ENCODE results near the gene MUC4. TPM values are rescaled to one million over a fixed set of nuclear protein-coding genes. Genes with fewer than 3 reads are reported as not detected.

The MUC4 gene
- total RNA-seq, 4 donors from 2014 or later = 0.19 to 3.0 (median 0.47) TPM; not detected in 1

DNA sequence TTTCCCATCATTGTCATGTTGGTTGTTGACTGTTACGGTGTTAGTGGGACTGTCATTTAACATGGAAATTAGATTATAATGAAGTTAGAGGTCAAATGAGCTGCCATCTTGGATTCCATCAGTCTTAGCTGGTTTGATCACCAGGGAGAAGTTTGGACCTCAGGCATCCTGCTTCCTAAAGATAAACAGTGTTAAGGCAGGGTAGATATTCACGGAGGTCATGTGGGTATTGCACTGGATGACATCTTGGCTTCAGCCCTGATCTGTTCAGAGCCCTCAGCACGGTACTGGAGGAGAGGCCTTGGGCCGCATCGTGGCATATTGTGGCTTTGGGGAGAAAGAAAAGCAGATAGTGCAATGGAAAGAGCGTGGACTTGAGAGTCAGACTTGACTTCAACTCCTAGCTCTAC, 102.0 kb downstream of the MUC4 start:
- Histone ChIP-seq H3K9me3 (no peaks in the 10 kb centered on the region), H3K4me1 (no peaks in the 10 kb centered on the region), H3K27ac (no peak overlapping the region), H3K27me3 (no peaks in the 10 kb centered on the region), H3K4me3 (no peak overlapping the region), H3K36me3 (peaks cover 0 to 43% of the 10 kb centered on the region in 2 donors)
- ATAC-seq = no peak
- 88 to 93% methylated on average over 5 to 6 of the region's 6 CpGs for WGBS, 2 donors (ENCODE audit: low coverage in 1 of 2)
- no peak for TF ChIP-seq CTCF (IDR thresholded peaks at IDR 0.05)
- TF ChIP-seq EP300 (IDR thresholded peaks at IDR 0.05) = no peak
- TF ChIP-seq POLR2AphosphoS5 (IDR thresholded peaks at IDR 0.05) = no peak
- no peak for TF ChIP-seq POLR2A (IDR thresholded peaks at IDR 0.05)

GRCh38 chr3:195708626-195709481, 102.9 kb downstream of the MUC4 start:
- Histone ChIP-seq H3K27me3 (no peaks in the 10 kb centered on the region), H3K36me3 (peaks cover 0 to 38% of the 10 kb centered on the region in 2 donors), H3K4me1 (no peaks in the 10 kb centered on the region), H3K4me3 (no peak overlapping the region), H3K27ac (no peak overlapping the region), H3K9me3 (no peaks in the 10 kb centered on the region)
- 83 to 100% methylated on average over 2 to 6 of the region's 6 CpGs for WGBS, 2 donors (ENCODE audit: low coverage in 1 of 2)
- ATAC-seq = no peak
- TF ChIP-seq POLR2AphosphoS5 (IDR thresholded peaks at IDR 0.05) (no peak), POLR2A (IDR thresholded peaks at IDR 0.05) (no peak), CTCF (IDR thresholded peaks at IDR 0.05) (no peak), EP300 (IDR thresholded peaks at IDR 0.05) (no peak)

- Histone ChIP-seq H3K4me3 (no peak overlapping the region), H3K36me3 (peaks cover 0 to 38% of the 10 kb centered on the region in 2 donors), H3K27me3 (no peaks in the 10 kb centered on the region), H3K4me1 (no peaks in the 10 kb centered on the region), H3K9me3 (no peaks in the 10 kb centered on the region), H3K27ac (no peak overlapping the region)
- TF ChIP-seq EP300 (IDR thresholded peaks at IDR 0.05) (no peak), POLR2AphosphoS5 (IDR thresholded peaks at IDR 0.05) (no peak), POLR2A (IDR thresholded peaks at IDR 0.05) (no peak), CTCF (IDR thresholded peaks at IDR 0.05) (no peak)
- no peak for ATAC-seq
- WGBS, 2 donors (ENCODE audit: low coverage in 1 of 2) = 95% methylated on average over 3 of the region's 6 CpGs; no CpG with 5 or more reads in 1 of the 2 donors
Observed at GRCh38 chr3:195708061-195708460, 103.7 kb downstream of the MUC4 start.

DNA sequence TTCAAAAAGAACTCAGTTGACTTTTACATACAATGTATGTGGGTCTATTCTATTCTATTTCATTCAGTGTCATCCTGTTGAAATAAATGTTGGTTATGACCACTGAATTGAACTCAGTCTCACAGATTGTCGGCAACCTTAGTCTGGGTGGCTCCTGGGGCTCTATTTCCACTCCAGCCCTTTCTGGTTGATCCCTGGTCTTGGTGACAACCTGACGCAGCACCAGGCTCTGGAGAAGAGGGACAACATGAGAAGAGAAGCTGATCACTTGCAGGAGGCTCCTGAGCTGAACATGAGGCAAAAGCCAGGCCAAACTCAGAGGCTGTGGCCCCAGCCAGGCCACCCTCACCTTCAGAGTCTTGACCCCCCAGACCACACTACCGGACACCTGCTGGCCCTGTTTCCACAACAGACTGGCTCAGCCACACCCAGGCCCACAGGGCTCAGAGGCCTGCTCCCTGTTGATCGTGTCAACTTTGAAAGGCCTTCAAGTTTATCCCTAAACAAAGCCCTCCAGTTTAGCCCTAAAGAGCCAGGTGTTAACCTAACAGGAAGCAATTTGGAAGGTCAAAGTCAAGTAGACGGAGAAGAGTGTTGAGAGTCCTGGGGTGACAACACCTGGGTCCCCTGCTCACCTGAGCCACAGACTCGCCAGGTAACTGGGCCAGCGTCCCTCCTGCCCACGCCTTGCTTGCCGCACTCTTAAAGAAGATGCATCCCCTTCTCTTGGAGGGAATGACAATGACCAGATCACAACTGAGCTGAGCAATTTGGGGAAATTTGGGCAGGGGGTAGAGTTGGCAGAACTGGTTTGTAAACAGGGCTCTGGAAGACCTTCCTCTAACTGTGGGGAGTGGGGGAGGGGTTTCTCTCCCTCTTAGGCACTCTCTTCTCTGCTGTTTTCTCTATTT, 106.4 kb downstream of the MUC4 start:
- H3K4me1 ChIP-seq = no peaks in the 10 kb centered on the region

More for the DNA sequence above, 106.4 kb downstream of the MUC4 start:
- 75 to 86% methylated on average over 5 to 9 of the region's 9 CpGs for WGBS, 2 donors (ENCODE audit: low coverage in 1 of 2)
- Histone ChIP-seq H3K9me3 (no peaks in the 10 kb centered on the region), H3K27me3 (no peaks in the 10 kb centered on the region), H3K36me3 (peaks cover 0 to 23% of the 10 kb centered on the region in 2 donors), H3K27ac (no peak overlapping the region), H3K4me3 (no peak overlapping the region)
- no peak for ATAC-seq
- no peak for TF ChIP-seq EP300 (IDR thresholded peaks at IDR 0.05)
- no peak for TF ChIP-seq POLR2A (IDR thresholded peaks at IDR 0.05)
- TF ChIP-seq POLR2AphosphoS5 (IDR thresholded peaks at IDR 0.05) = no peak
- TF ChIP-seq CTCF (IDR thresholded peaks at IDR 0.05) = no peak

All from gastroesophageal sphincter (tissue), 4 donors.